Heart right ventricle (tissue), 16 donors: ENCODE results near the gene NKD1. TPM values are rescaled to one million over a fixed set of nuclear protein-coding genes. Genes with fewer than 3 reads are reported as not detected.
"Not testable (repeated sequence)": the region's sequence is repeated elsewhere in the genome, so short reads cannot be mapped to it uniquely, and the experiment has no call there.

Source experiments
- ATAC-seq, 8 donors: fragments of 200-7000 bp; cut with Tn5 transposase; one replicate each; pipeline ENCODE4 v1.9.1; 2020; ENCODE audit warnings: mild to moderate bottlenecking in 8 of 8, moderate library complexity in 8 of 8, moderate number of reproducible peaks in 1 of 8
- DNase-seq, 2 donors: peaks; one replicate each; pipeline ENCODE4 v3.0.0-alpha.2; 2020
- H3K27ac ChIP-seq, 10 donors: fragments of 200-600 bp; sonication (generic) in 2 of 10; one replicate each; pipeline versions ENCODE4 v1.5.0 to v1.8.0; 2020 to 2022; ENCODE audit warnings: mild to moderate bottlenecking in 3 of 10
- H3K27me3 ChIP-seq, 7 donors: fragments of 200-600 bp; one replicate each; pipeline ENCODE4 v1.8.0; 2021 to 2022; ENCODE audit warnings: mild to moderate bottlenecking in 2 of 7
- H3K36me3 ChIP-seq, 9 donors: fragments of 200-600 bp; sonication (generic) in 1 of 9; one replicate each; pipeline versions ENCODE4 v1.5.0 to v1.8.0; 2020 to 2022; ENCODE audit warnings: mild to moderate bottlenecking in 2 of 9
- H3K4me1 ChIP-seq, 9 donors: fragments of 200-600 bp; sonication (generic) in 1 of 9; one replicate each; pipeline versions ENCODE4 v1.5.0 to v1.8.0; 2020 to 2022; ENCODE audit warnings: mild to moderate bottlenecking in 4 of 9
- H3K4me3 ChIP-seq, 10 donors: fragments of 200-600 bp; sonication (generic) in 2 of 10; one replicate each; pipeline versions ENCODE4 v1.5.0 to v1.8.0; 2020 to 2022; ENCODE audit warnings: mild to moderate bottlenecking in 7 of 10, moderate library complexity in 2 of 10
- H3K9me3 ChIP-seq, 11 donors: fragments of 200-600 bp in 10 of 11; sonication (generic) in 2 of 11; one replicate each; pipeline versions ENCODE4 v1.5.0 to v1.8.0; 2013 to 2022; ENCODE audit warnings: mild to moderate bottlenecking in 2 of 11, control low read depth in 1 of 11, moderate library complexity in 1 of 11
- WGBS, 2 donors: extraction: QIAGEN DNeasy Blood & Tissue Kit; methylation state at CpG; one replicate each; pipeline ENCODE4 v1.1.7; 2013; ENCODE audit warnings: inconsistent platforms in 1 of 2; 5-methylcytosine and 5-hydroxymethylcytosine counted together
- intact Hi-C, 10 donors: fragments of 100-400 bp; cut with DNase I; formaldehyde crosslinking; loops; one replicate each; pipeline versions ENCODE4 v1.11.1 to v1.14.2; 2022
- polyA plus RNA-seq, 2 donors: library from polyadenylated mRNA; stranded (reverse); fragments of 200-250 nt; gene quantifications; one replicate each; pipeline ENCODE4 v1.2.3, GENCODE V29; 2013
- total RNA-seq, 10 donors: library from RNA; stranded (reverse); fragmentation: NEBNext Ultra II Directional in 3 of 10; extraction: Animal tissue kit (Norgen Biotek cat#: 25700) in 3 of 10; gene quantifications; one replicate each; pipeline versions ENCODE4 v1.2.1 to v1.2.4, GENCODE V29; 2021 to 2023
- TF ChIP-seq, protein P1 (sequence below), 9 donors: fragments of 200-600 bp; sonication (generic) in 2 of 9; IDR thresholded peaks; one replicate each; pipeline versions ENCODE4 v1.5.0 to v1.8.0; 2021 to 2022; ENCODE audit warnings: antibody characterized with exemption in 9 of 9, mild to moderate bottlenecking in 5 of 9, moderate library complexity in 1 of 9
- donor health status: Arrhythmogenic right ventricular cardiomyopathy.
- donor health status: ischemic (EF 13 %, LVEDD 7.1; RV severe dilation, severe dysfunction).
- donor health status: healthy with polysubstance abuse.
- donor health status: DM: no; HTN: yes; CAD: no.
- donor health status: DM: no; HTN: no; CAD: no.
- donor health status: ischemic (EF 25% LVEDD 6.9; RV normal size, moderate dysfunction).
- donor health status: ischemic (EF 25% LVEDD 5.7; RV mildly dilated, moderate dysfunction).
- donor health status: healthy.
- donor health status: DM: yes; HTN: yes; CAD: no.
- donor health status: Ischemic cardiomyopathy.
- donor health status: ischemic (EF 35%, LVEDD 5.7; RV mildly dilated, moderate dysfunction).
- donor health status: nonischemic (EF 11% LVEDD 7.7; RV severe dilation, severe dysfunction).
- donor health status: DM: yes; HTN: yes; CAD: no.
- donor health status: PGD.
- donor health status: ischemic (EF 29% LVEDD 5.4; RV normal size, mild dysfunction).
- donor health status: nonischemic (EF 23%, LVEDD 6.1; RV moderate dilation, normal function).

NKD1 gene
- total and polyA plus RNA-seq, 12 donors, result 0.22 to 1.1 (median 0.42) TPM

DNA sequence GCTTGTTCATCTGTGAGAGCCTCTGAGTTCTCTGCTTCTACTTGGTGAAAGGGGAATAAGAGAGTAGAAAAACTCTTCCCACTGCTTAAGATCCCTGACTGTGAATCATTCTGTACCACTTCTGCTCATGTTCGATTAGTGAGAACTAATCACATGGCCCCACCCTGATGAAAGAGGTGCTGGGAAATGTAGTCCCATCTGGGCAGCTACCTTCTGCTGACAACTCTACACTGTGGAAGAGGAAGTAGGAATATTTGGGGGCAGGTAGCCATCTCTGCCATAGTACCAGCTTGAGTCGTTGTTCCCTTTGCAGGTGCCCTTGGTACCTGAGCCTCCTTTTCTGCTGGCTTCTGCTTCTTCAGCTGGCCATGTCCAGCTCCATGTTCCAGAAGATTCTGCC, 29.9 kb downstream of the NKD1 start:
- H3K9me3 ChIP-seq, result no peaks in the 10 kb centered on the region
- DNase-seq (no peak), ATAC-seq (no peak)
- H3K4me3 ChIP-seq, result no peak overlapping the region
- H3K36me3 ChIP-seq, result no peaks in the 10 kb centered on the region
- 67 to 68% methylated on average over 2 of the region's 2 CpGs for WGBS, 2 donors
- H3K4me1 ChIP-seq, result peaks cover 0 to 27% (median 6%) of the 10 kb centered on the region in 9 donors
- H3K27ac ChIP-seq, result no peak overlapping the region
- TF ChIP-seq, protein P1, sequence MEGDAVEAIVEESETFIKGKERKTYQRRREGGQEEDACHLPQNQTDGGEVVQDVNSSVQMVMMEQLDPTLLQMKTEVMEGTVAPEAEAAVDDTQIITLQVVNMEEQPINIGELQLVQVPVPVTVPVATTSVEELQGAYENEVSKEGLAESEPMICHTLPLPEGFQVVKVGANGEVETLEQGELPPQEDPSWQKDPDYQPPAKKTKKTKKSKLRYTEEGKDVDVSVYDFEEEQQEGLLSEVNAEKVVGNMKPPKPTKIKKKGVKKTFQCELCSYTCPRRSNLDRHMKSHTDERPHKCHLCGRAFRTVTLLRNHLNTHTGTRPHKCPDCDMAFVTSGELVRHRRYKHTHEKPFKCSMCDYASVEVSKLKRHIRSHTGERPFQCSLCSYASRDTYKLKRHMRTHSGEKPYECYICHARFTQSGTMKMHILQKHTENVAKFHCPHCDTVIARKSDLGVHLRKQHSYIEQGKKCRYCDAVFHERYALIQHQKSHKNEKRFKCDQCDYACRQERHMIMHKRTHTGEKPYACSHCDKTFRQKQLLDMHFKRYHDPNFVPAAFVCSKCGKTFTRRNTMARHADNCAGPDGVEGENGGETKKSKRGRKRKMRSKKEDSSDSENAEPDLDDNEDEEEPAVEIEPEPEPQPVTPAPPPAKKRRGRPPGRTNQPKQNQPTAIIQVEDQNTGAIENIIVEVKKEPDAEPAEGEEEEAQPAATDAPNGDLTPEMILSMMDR (IDR thresholded peaks at IDR 0.05), result no peak
- intact Hi-C loops, result no loop called here
- no peaks in the 10 kb centered on the region for H3K27me3 ChIP-seq

DNA sequence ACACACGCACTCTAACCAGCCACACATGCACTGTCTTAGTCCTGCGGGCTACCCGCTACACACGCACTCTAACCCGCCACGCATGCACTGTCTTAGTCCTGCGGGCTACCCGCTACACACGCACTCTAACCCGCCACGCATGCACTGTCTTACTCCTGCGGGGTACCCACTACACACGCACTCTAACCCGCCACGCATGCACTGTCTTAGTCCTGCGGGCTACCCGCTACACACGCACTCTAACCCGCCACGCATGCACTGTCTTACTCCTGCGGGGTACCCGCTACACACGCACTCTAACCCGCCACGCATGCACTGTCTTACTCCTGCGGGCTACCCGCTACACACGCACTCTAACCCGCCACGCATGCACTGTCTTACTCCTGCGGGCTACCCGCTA, 31.2 kb downstream of the NKD1 start:
- 98% methylated on average over 30 to 32 of the region's 32 CpGs for WGBS, 2 donors
- H3K36me3 ChIP-seq, ATAC-seq, H3K27me3 ChIP-seq, H3K9me3 ChIP-seq, H3K4me3 ChIP-seq, H3K27ac ChIP-seq, DNase-seq, intact Hi-C loops: not testable (repeated sequence)
- peaks cover 0 to 27% (median 6%) of the 10 kb centered on the region in 9 donors for H3K4me1 ChIP-seq

DNA sequence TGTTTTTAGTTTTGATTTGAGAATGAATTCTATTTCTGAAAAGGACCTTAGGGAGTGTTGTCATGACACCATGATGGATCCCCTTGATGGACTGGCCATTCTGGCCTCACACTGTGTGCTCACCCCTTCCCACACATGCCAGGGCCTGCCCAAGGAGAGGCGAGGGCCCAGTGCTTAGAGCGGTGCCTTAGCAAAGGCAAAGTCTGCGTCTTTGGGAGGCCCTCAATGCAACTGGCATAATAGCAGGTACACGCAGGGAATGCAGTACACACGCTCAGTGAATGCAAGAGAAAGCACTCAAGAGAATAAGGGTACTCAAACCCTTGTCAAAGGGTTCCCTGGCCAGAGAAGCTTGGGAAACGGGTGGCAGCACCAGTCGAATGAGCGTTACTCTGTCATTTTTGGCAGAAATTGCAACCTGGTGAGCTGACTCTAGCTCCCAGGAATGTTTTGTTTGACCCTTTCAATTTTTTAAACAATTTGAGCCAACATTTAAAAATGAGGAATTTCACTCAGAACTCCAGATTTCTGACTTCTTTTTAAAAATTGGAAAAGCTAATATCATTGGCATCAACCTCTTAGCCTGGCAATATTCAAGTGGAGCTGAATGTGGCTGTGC, 32.1 kb downstream of the NKD1 start:
- intact Hi-C loops, result no loop called here
- ATAC-seq (no peak), DNase-seq (no peak)
- no peaks in the 10 kb centered on the region for H3K27me3 ChIP-seq
- 84 to 91% methylated on average over 8 of the region's 8 CpGs for WGBS, 2 donors
- no peak overlapping the region for H3K27ac ChIP-seq
- TF ChIP-seq, protein P1 (IDR thresholded peaks at IDR 0.05), result no peak
- H3K4me3 ChIP-seq, result no peak overlapping the region
- no peaks in the 10 kb centered on the region for H3K9me3 ChIP-seq
- peaks cover 0 to 30% (median 5%) of the 10 kb centered on the region in 9 donors for H3K4me1 ChIP-seq
- H3K36me3 ChIP-seq, result no peaks in the 10 kb centered on the region

DNA sequence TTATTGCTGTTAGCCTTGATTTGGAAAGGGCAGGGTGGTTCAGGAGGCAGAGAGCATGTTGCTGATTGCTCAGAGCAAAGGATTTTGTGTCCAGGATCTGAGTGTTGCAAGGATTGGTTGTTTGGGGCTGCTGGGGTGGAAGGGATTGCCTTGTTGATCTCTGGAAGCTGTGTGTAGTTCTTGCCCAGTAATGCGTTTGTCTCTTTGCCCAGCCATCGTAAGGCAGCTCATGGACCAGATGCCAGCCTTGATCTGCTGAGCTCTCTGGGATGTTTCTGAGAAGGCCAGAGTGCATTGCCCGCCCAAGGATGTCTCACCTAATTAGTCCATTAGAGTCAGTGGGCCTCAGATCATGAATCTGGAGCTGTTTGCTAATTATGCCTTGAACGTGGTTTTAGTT, 33.6 kb downstream of the NKD1 start:
- ATAC-seq (no peak), DNase-seq (no peak)
- H3K27me3 ChIP-seq, result no peaks in the 10 kb centered on the region
- no peak overlapping the region for H3K4me3 ChIP-seq
- TF ChIP-seq, protein P1 (IDR thresholded peaks at IDR 0.05), result no peak
- H3K36me3 ChIP-seq, result no peaks in the 10 kb centered on the region
- peaks cover 0 to 30% (median 5%) of the 10 kb centered on the region in 9 donors for H3K4me1 ChIP-seq
- intact Hi-C loops, result no loop called here
- 86 to 89% methylated on average over 4 of the region's 4 CpGs for WGBS, 2 donors
- H3K27ac ChIP-seq, result no peak overlapping the region
- no peaks in the 10 kb centered on the region for H3K9me3 ChIP-seq

DNA sequence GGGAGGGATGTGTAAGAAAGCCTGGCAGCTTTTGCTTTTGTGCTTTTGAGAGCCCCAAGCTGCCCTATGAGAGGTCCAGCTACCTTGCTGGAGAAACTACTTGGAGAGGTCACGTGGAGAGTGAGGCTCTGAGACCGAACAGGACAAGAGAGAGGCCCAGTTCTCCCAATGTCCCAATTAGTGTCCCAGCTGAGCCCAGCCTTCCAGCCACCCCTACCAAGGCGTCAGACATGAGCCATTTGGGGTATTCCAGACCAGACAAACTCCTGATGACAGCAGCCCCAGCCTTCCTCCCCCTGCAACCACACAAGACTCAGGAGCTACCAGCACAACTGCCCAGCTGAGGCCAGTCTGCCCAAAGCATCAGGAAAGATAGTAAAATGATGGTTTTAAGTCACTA, 35.0 kb downstream of the NKD1 start:
- H3K4me3 ChIP-seq, result no peak overlapping the region
- no peak overlapping the region for H3K27ac ChIP-seq
- ATAC-seq, result no peak
- peaks cover 0 to 30% (median 5%) of the 10 kb centered on the region in 9 donors for H3K4me1 ChIP-seq
- intact Hi-C loops, result no loop called here
- 89 to 90% methylated on average over 3 of the region's 3 CpGs for WGBS, 2 donors
- H3K36me3 ChIP-seq, result no peaks in the 10 kb centered on the region
- peaks cover 0 to 2% (median 0%) of the 10 kb centered on the region in 7 donors for H3K27me3 ChIP-seq
- TF ChIP-seq, protein P1 (IDR thresholded peaks at IDR 0.05), result no peak
- no peak for DNase-seq
- no peaks in the 10 kb centered on the region for H3K9me3 ChIP-seq
